Tibial nerve (tissue), 4 donors: ENCODE results near the gene NELFA.

ENCODE experiments used
- EP300 ChIP-seq, 2 donors: sonication (generic); formaldehyde crosslinking; IDR thresholded peaks; one replicate each; pipeline ENCODE4 v1.6.1; 2017; ENCODE audit warnings: antibody characterized with exemption in 2 of 2, mild to moderate bottlenecking in 1 of 2
- POLR2A ChIP-seq, 2 donors: fragments of 450-650 bp; IDR thresholded peaks; one replicate each; pipeline ENCODE4 v1.6.1; 2017; ENCODE audit warnings: antibody characterized with exemption in 2 of 2, mild to moderate bottlenecking in 2 of 2, moderate library complexity in 2 of 2
- TF ChIP-seq, protein P1 (sequence below), 5 experiments: fragments of 200-600 bp in 3 of 5; fragments of 450-650 bp in 2 of 5; sonication (generic) in 3 of 5; IDR thresholded peaks; one replicate each; pipeline ENCODE4 v1.5.1; 2016 to 2019; ENCODE audit warnings: antibody characterized with exemption in 5 of 5, mild to moderate bottlenecking in 3 of 5, moderate library complexity in 2 of 5

DNA sequence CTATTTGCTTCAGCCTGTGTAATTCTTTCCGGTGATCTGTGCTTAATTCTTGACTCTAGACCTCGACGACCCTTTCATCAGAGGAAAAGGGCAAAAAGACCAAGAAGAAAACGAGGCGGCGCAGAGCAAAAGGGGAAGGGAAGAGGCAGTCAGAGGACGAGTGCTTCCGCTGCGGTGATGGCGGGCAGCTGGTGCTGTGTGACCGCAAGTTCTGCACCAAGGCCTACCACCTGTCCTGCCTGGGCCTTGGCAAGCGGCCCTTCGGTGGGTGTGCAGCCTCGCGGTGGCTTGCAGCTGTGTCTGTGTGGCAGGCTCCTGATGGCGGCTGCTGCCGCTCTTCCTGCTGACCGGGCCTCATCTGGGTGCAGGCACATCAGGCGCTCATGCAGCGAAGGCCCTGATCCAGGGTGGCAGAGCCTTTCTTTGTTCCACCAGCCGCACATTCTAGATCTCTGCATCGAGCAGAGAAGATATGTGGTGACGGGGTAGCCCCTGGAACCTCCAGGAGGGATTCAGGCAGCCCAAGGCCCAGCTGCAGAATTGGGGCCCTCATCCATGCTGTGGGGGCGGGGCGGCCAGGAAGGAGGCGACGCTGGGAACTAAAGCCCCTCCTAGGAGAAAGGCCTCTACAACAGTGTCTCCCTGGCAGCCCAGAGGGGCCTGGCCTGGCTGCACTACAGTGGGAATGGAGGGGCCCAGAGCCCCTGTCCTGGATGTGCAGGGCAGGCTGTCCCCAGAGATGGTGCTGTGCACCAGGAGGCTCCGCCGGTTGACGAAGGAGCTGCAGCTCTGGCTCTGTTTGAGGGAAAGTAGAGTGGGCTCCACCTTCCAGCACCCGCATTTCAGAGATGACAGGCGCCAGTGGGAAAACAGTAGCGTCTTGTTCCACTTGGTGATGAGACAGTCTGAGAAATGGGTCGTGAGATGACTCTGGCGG, 32.1 kb downstream of the NELFA start:
- TF ChIP-seq, protein P1, sequence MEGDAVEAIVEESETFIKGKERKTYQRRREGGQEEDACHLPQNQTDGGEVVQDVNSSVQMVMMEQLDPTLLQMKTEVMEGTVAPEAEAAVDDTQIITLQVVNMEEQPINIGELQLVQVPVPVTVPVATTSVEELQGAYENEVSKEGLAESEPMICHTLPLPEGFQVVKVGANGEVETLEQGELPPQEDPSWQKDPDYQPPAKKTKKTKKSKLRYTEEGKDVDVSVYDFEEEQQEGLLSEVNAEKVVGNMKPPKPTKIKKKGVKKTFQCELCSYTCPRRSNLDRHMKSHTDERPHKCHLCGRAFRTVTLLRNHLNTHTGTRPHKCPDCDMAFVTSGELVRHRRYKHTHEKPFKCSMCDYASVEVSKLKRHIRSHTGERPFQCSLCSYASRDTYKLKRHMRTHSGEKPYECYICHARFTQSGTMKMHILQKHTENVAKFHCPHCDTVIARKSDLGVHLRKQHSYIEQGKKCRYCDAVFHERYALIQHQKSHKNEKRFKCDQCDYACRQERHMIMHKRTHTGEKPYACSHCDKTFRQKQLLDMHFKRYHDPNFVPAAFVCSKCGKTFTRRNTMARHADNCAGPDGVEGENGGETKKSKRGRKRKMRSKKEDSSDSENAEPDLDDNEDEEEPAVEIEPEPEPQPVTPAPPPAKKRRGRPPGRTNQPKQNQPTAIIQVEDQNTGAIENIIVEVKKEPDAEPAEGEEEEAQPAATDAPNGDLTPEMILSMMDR (IDR thresholded peaks at IDR 0.05) = no peak
- no peak for TF ChIP-seq POLR2A (IDR thresholded peaks at IDR 0.05)
- no peak for TF ChIP-seq EP300 (IDR thresholded peaks at IDR 0.05)
